GM19240 (cell line): ENCODE data around the gene SUN2.

Experiments
- DNase-seq: peaks from one replicate; pipeline ENCODE4 v3.0.0; 2011; ENCODE audit warnings: low spot score; ENCODE audit not compliant: insufficient read length

Gene SUN2

GRCh38 chr22:38735465-38736256 is 20.1 kb downstream of the SUN2 start:
- DNase-seq: no peak

GRCh38 chr22:38735126-38735464 is 20.7 kb downstream of the SUN2 start:
- no peak for DNase-seq

GRCh38 chr22:38734421-38735100 is 21.2 kb downstream of the SUN2 start:
- no peak for DNase-seq

- no peak for DNase-seq
Measured at GRCh38 chr22:38733724-38734381, 21.9 kb downstream of the SUN2 start.

GRCh38 chr22:38733329-38733723 is 22.5 kb downstream of the SUN2 start:
- no peak for DNase-seq

GRCh38 chr22:38732251-38732815 is 23.5 kb downstream of the SUN2 start:
- DNase-seq: no peak

- no peak for DNase-seq
Measured at GRCh38 chr22:38731703-38732161, 24.1 kb downstream of the SUN2 start.

DNA sequence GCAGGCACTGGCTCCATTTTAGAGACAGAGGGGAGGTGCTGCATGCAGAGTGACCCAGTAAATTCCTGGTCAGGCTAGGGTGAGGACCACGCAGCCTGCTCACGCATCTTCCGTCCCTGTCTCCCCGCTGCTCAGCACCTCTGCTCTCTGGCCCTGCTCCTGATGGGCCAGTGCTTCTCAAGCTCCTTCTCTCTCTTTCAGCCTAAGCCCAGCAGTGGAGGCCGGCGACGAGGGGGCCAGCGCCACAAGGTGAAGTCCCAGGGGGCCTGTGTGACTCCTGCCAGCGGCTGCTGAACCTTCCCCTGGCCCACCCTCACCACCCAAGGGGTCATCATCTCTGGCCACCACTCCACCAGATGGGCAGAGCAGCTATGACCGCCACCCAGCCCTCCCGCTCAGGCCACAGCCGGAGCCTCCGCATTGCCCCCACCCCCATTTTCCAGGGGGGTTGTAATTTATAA is 25.4 kb downstream of the SUN2 start:
- no peak for DNase-seq

DNA sequence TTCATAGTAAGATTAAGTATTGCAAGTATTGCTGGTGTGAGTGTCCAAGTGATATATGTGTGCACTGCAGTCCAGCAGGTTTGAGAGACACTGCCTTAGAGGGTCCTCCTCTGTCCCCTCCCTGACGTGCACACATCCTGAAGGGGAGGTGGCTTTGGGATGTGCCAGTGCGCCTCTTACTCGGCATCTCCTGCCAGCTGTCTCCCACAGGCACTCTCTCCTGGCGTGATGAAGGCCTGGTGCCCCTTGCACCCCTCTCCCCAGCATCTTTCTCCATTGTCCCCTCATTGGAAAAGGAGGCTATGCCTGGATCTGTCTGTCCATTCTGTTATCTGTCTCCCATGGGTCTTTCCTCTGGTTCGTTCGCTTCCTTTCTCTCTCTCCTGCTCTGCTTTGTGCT is 25.9 kb downstream of the SUN2 start:
- no peak for DNase-seq

GRCh38 chr22:38728871-38729796 is 26.7 kb downstream of the SUN2 start:
- no peak for DNase-seq

GRCh38 chr22:38727530-38728451 is 28.0 kb downstream of the SUN2 start:
- DNase-seq: no peak

DNA sequence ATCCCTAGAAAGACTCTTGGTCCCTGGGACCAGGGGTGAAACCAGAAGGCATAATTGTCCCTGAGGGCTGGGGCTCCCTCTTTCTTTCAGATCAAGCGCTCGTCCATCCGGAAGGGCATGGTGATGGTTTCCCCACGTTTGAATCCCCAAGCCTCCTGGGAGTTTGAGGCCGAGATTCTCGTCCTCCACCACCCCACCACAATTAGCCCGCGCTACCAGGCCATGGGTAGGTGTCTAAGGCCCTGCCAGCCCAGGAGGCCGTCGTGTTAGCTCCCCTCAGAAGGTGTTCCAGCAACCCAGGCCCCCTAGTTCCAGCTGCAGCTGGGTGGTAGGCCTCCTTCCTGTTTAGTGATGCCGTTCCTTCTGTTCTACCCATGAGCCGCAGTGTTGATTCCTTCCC is 28.7 kb downstream of the SUN2 start:
- DNase-seq: no peak

- no peak for DNase-seq
Measured at GRCh38 chr22:38725900-38726655, 29.7 kb downstream of the SUN2 start.

DNA sequence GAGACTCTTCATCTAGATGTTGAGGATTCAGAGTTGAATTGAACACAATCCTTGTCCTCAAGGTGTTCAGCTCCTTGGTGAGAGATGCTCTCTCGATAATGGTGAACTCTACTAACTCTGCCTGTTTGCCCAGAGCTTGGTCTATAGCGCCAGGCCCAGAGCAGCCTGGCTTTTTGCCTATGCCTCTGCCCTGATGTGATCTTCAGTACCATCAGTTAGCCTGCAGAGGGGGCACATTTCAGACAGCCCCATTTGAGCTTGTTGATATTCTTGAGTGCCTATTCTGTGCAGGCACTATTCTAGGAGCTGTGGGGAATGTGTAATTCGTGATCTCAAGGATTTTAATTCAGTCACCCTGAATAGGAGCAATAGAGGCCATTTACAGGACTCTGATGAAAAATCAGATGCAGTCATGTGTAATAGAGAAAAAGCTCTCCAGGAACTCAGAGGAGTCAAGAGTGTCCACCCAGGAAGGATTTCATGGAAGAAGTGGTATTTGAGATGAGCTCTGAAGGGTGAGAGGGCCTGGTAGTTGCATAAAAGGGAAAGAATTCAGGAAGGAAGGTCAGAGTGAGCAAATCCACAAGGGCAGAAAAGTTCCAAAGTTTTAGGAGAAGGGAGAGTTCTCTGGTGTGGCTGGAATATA is 30.7 kb downstream of the SUN2 start:
- peak; percentile 42 for DNase-seq

DNA sequence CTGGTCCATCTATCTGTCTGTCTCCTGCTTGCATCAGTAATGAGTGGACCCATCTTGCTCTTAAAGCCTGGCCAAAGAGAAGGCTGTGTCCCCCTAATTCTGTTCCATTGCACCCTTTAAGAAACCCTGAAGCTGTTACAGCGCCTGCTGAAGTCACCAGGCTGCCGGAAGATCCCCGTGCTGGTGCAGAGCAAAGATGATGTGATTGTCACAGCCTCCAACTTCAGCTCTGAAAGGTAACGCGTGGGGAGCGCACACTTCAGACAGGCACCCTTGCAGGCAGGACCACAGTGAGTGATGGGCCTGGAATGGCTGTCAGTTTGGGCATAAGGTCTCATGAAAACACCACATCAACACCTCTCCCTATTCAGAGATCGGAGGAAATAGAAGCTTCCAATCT is 31.6 kb downstream of the SUN2 start:
- DNase-seq: no peak

DNA sequence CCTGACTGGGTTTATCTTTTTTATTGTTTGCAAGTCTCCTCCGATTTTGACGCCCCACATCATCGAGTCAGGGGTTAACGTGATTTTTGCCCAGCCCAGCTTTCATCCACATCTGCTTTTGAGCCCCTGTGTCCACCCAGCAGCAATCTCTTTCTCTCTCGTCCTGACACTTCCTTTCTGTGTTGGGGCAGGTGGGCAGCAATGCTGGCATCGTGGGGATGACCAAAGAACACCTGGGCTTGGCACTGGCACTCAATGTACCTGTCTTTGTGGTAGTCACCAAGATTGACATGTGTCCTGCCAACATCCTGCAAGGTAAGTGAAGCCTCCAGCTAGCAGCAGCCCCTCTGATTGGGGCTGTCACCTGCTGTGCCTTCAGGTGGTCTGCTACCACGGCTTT is 34.2 kb downstream of the SUN2 start:
- no peak for DNase-seq

GRCh38 chr22:38720350-38720749 is 35.4 kb downstream of the SUN2 start:
- no peak for DNase-seq

DNA sequence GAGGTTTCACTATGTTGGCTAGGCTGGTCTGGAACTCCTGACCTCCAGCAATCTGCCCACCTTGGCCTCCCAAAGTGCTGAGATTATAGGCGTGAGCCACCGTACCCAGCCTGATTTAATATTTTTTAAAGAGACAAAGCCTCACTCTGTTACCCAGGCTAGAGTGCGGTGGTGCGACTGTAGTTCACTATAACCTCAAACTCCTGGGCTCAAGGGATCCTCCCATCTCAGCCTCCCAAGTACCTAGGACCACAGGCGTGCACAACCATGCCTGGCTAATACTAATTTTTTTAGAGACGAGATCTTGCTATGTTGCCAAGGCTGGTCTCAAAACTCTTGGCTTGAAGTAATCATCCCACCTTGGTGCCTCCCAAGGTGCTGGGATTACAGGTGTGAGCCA is 36.6 kb downstream of the SUN2 start:
- DNase-seq: no peak

DNA sequence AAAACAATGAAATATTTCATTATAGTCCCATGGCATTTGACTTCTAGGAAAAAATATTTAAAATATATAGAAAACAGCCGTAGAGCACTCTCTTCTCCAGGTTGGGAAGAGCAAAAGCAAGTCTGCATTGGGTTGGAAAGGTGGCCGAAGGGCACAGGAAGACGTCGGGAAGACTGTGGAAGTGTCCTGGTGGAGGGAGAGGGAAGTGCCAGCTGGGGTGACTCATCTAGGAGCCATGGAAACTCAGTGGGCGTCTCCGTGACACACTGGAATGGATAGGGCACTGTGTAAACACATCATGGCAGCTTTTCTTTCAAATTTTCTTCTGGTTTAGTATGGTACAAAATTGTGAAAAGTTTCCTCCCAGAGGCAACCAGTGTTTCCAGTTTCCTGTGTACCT is 37.4 kb downstream of the SUN2 start:
- no peak for DNase-seq
